GM23248 (cell line): ENCODE results near the gene REP15.
"Not testable (repeated sequence)": the region's sequence is repeated elsewhere in the genome, so short reads cannot be mapped to it uniquely, and the experiment has no call there.

Source experiments
- EZH2 ChIP-seq: fragments of 200-600 bp; sonication (generic); IDR thresholded peaks from 2 replicates; pipeline ENCODE4 v1.6.1; 2018; ENCODE audit warnings: antibody characterized with exemption, mild to moderate bottlenecking; ENCODE audit not compliant: insufficient read depth, poor library complexity, severe bottlenecking
- EZH2phosphoT487 ChIP-seq: fragments of 200-600 bp; sonication (generic); IDR thresholded peaks from 2 replicates; pipeline ENCODE4 v1.6.1; 2018; ENCODE audit warnings: antibody characterized with exemption, moderate library complexity, mild to moderate bottlenecking, low read depth; ENCODE audit not compliant: insufficient read depth

GRCh38 chr12:27734321-27734720 lies 38.1 kb downstream of the REP15 start:
- not testable (repeated sequence) for TF ChIP-seq EZH2, EZH2phosphoT487
